HG02798 (cell line): ENCODE data around the gene RAD51B.

Source experiments
- ATAC-seq: cut with Tn5 transposase; IDR thresholded peaks from one replicate; pipeline ENCODE4 v1.9.1; 2021; ENCODE audit warnings: mild to moderate bottlenecking; ENCODE audit not compliant: unreplicated experiment, poor library complexity

The RAD51B gene

GRCh38 chr14:68331426-68331825 is 511.8 kb downstream of the RAD51B start:
- ATAC-seq = no peak

- no peak for ATAC-seq
Measured at GRCh38 chr14:68331991-68332390, 512.4 kb downstream of the RAD51B start.

GRCh38 chr14:68333262-68333661 is 513.7 kb downstream of the RAD51B start:
- ATAC-seq = no peak

- ATAC-seq = no peak
Measured at GRCh38 chr14:68335312-68335711, 515.7 kb downstream of the RAD51B start.

GRCh38 chr14:68336165-68336564 is 516.6 kb downstream of the RAD51B start:
- ATAC-seq = no peak

GRCh38 chr14:68337279-68337678 is 517.7 kb downstream of the RAD51B start:
- no peak for ATAC-seq

GRCh38 chr14:68340262-68340661 is 520.7 kb downstream of the RAD51B start:
- ATAC-seq = no peak

GRCh38 chr14:68341411-68342212 is 522.0 kb downstream of the RAD51B start:
- no peak for ATAC-seq

GRCh38 chr14:68342216-68342763 is 522.7 kb downstream of the RAD51B start:
- no peak for ATAC-seq

- ATAC-seq = no peak
Measured at GRCh38 chr14:68343534-68344118, 524.0 kb downstream of the RAD51B start.

- ATAC-seq = no peak
Measured at GRCh38 chr14:68345738-68346137, 526.2 kb downstream of the RAD51B start.

GRCh38 chr14:68346556-68347343 is 527.2 kb downstream of the RAD51B start:
- no peak for ATAC-seq

GRCh38 chr14:68349900-68350629 is 530.5 kb downstream of the RAD51B start:
- no peak for ATAC-seq

GRCh38 chr14:68355415-68355814 is 535.8 kb downstream of the RAD51B start:
- no peak for ATAC-seq

- ATAC-seq = no peak
Measured at GRCh38 chr14:68357777-68358176, 538.2 kb downstream of the RAD51B start.

- no peak for ATAC-seq
Measured at GRCh38 chr14:68358500-68358899, 538.9 kb downstream of the RAD51B start.

- ATAC-seq = no peak
Measured at GRCh38 chr14:68359022-68359836, 539.6 kb downstream of the RAD51B start.

GRCh38 chr14:68359837-68360552 is 540.4 kb downstream of the RAD51B start:
- no peak for ATAC-seq

- no peak for ATAC-seq
Measured at GRCh38 chr14:68361231-68361630, 541.7 kb downstream of the RAD51B start.
